CD4-positive, alpha-beta T cell treated with Interleukin-17A for 1 hour (primary cell): ENCODE results near the gene HIPK3.
"Not testable (repeated sequence)": the region's sequence is repeated elsewhere in the genome, so short reads cannot be mapped to it uniquely, and the experiment has no call there.

ENCODE experiments used
- DNase-seq: peaks from one replicate; pipeline ENCODE4 v3.0.0-alpha.2; 2020

Gene HIPK3

GRCh38 chr11:33257160-33257896 is at the start of gene HIPK3:
HIPK3 (plus strand) TSS chr11:33257381.
- peak; percentile 78 for DNase-seq

DNA sequence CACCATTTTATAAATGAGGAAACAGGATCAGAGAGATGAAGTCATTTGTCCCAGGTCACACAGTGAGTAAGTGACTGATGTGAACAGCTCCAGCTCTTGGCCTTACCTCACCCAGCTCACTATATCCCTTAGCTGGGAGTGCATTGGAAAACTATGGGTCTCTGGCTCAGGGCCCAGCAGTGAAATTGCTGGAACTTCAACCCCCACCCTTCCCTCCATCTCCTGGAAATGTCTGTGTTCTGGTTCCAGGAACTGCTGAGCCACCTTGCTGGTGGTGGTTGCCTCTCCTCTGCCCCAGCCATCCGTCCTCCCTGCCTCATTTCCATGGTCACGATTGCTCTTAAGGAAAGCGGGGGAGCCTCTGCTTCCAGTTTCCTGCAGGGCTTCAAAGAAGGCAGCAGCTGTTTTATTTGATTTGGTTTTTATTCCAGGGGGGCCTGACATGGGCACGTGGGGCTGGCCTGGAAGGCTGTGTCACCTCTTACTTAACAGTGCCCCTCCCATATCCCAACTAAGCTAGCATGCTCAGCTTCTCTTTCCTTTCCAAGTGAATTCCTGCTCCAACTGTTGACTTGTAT is 49.7 kb upstream of the HIPK3 start:
- no peak for DNase-seq

DNA sequence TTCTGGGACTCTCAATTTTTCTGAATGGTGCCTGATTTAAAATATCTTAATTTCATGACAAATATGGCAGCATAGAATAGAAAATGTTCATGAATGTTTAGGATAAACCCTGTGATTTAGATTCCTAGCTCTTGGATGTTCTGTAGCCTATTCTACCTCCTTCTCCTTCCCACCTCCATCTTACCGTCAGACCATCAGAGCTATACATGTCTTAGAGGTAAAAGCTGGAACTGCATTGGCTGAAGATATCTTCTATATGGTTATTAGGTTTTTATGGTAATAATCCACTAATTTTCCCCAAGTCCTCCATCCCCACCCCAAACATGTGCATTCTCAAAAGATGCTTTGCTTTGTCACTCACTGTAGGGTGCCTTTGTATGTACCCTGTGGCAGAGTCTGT is 49.0 kb upstream of the HIPK3 start:
- no peak for DNase-seq

- no peak for DNase-seq
Measured at GRCh38 chr11:33211153-33211552, 46.0 kb upstream of the HIPK3 start.

DNA sequence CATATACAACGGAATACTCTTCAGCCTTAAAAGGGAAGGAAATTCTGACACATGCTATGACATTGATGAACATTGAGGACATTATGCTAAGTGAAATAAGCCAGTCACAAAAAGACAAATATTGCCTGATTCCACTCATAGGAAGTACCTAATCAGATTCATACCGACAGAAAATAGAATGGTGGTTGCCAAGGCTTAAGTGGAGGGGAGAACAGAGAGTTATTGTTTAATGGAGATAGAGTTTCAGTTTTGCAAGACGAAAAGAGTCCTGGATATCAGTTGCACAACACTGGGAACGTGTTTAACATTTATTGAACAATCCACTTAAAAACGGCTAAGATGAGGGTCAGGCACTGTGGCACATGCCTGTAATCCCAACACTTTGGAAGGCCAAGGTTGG is 45.6 kb upstream of the HIPK3 start:
- DNase-seq: no peak

GRCh38 chr11:33214187-33214586 is 43.0 kb upstream of the HIPK3 start:
- DNase-seq: no peak

GRCh38 chr11:33214767-33215166 is 42.4 kb upstream of the HIPK3 start:
- no peak for DNase-seq

DNA sequence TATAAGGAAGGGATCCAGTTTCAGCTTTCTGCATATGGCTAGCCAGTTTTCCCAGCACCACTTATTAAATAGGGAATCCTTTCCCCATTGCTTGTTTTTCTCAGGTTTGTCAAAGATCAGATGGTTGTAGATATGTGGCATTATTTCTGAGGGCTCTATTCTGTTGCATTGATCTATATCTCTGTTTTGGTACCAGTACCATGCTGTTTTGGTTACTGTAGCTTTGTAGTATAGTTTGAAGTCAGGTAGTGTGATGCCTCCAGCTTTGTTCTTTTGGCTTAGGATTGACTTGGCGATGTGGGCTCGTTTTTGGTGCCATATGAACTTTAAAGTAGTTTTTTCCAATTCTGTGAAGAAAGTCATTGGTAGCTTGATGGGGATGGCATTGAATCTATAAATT is 40.5 kb upstream of the HIPK3 start:
- not testable (repeated sequence) for DNase-seq

DNA sequence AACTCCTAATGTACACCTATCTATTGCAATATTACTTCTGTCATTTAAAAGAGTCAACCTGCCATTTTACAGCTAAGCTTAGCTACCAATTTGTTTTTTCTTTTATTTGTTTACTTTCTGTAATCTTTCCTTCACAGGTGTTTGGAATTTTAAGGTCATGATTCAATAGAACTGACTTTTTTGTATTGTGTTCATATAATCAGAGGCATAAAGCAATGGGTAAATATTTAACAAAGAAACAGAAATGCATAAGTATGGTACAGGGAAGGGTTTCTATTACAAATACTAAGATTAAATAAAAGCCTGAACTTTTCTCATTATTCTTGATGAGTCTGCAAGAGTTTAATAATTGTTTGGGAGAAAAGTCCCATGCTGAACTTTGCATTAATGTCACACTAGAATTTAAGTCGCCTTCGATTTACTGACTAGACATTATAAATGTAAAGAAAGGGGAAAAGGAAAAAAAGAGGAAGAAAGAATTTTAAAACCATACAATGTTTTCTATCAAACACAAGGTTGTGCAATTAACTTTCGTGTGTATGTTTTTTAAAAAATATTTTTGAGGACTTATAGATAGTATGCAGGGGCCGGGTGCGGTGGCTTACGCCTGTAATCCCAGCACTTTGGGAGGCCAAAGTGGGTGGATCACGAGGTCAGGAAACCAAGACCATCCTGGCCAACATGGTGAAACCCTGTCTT is 35.0 kb upstream of the HIPK3 start:
- no peak for DNase-seq

DNA sequence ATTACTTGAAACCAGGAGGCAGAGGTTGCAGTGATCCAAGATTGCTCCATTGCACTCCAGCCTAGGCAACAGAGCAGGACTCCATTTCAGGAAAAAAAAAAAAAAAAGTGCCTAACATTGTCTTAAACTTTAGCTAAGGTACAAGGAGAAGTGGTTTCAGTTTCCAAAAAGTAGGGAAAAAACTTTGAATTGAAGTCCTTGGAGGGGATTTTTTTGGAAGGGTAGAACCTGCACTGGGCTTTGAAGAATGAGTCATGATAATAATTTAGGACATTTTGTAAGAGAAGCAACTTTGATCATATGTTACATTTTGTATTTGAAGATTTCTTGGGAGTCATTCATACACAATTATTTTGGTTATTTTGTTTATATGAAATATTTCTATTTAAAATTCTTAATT is 31.8 kb upstream of the HIPK3 start:
- DNase-seq: no peak

DNA sequence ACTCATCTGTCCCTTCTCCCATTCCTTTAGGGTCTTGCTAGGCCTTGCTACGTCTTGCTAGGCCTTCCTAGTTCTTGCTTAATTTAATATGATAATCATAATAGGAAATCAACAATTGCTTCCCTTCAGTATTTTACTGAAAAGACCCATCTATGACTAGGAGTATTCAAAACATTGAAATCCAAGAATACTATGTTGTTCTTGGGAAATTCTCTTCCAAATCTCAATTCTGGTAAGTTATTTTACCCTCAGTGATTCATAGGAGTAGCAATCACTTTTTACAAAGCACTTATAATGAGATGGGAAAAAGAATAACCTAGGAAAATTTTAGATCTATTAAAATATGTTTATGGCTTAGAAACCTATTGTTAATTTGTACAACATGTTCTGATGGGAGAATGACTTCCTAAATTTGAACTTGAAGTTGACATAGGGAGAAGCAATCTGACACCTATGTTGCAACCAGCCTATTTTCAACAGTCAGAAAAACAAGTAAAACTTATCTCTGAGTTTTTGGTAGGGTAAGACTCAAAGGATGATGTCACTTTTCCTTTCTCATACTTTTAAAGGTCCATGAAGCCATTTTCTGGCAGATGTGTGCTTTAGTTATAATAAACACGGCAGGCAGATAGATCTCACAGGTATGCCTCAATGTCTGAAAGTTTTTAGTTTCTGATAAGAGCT is 29.5 kb upstream of the HIPK3 start:
- no peak for DNase-seq

- no peak for DNase-seq
Measured at GRCh38 chr11:33234397-33235190, 22.6 kb upstream of the HIPK3 start.

DNA sequence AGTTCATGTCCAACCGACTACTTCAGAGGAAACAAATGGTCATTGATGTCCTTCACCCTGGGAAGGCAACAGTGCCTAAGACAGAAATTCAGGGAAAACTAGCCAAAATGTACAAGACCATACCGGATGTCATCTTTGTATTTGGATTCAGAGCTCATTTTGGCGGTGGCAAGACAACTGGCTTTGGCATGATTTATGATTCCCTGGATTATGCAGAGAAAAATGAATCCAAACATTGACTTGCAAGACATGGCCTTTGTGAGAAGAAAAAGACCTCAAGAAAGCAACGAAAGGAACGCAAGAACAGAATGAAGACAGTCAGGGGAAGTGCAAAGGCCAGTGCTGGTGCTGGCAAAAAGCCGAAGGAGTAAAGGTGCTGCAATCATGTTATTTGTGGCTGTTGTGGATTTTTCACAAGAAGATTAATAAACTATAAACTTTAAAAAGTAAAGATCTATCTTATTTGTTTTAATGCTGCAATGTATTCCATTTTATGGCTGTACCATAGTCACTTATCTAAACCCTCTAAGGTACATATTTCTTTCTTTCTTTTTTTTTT is 20.1 kb upstream of the HIPK3 start:
- no peak for DNase-seq

DNA sequence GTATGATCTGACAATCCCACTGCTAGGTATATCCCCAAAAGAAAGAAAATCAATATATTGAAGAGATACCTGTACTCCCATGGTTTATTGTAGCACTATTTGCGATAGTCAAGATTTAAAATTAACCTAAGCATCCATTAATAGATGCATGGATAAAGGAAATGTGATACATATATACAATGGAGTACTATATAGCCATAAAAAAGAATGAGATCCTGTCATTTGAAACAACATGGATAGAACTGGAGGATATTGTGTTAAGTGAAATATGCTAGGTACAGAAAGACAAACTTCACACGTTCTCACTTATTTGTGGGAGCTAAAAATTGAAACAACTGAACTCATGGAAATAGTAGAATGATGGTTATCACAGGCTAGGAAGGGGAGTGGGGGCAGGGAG is 14.6 kb upstream of the HIPK3 start:
- no peak for DNase-seq

DNA sequence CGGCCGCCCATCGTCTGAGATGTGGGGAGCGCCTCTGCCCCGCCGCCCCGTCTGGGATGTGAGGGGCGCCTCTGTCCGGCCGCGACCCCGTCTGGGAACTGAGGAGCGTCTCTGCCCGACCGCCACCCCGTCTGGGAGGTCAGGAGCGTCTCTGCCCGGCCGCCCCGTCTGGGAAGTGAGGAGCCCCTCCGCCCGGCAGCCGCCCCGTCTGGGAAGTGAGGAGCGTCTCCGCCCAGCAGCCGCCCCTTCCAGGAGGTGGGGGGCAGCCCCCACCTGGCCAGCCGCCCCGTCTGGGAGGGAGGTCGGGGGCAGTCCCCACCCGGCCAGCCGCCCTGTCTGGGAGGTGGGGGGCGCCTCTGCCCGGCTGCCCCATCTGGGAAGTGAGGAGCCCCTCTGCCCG is 13.5 kb upstream of the HIPK3 start:
- DNase-seq: not testable (repeated sequence)

DNA sequence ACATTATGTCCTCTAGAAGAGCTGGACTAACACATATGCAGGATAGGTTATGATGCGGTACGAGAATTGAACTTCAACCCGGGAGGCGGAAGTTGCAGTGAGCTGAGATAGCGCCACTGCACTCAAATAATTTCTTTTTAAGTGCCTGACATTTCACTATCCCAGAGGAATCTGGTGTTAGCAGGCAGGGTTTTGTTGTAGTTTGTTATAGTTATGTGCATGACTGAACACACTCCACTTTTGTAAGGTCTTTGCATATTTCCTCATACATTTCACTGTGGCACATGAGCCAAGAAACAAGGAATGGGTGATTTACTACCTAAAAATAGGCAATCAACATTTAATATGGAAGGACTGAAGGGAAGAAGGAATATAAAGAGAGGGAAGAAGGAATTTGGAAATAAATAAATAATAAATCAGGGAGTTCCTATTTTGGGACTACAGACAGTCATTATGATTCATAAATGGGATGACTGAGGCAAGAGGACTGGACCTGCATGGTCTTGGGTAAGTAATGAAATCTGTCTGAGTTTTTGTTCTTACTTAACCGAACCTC is 8.7 kb upstream of the HIPK3 start:
- no peak for DNase-seq

- no peak for DNase-seq
Measured at GRCh38 chr11:33256031-33256812, 959 bp upstream of the HIPK3 start.

- no peak for DNase-seq
Measured at GRCh38 chr11:33256813-33257159, 395 bp upstream of the HIPK3 start.

DNA sequence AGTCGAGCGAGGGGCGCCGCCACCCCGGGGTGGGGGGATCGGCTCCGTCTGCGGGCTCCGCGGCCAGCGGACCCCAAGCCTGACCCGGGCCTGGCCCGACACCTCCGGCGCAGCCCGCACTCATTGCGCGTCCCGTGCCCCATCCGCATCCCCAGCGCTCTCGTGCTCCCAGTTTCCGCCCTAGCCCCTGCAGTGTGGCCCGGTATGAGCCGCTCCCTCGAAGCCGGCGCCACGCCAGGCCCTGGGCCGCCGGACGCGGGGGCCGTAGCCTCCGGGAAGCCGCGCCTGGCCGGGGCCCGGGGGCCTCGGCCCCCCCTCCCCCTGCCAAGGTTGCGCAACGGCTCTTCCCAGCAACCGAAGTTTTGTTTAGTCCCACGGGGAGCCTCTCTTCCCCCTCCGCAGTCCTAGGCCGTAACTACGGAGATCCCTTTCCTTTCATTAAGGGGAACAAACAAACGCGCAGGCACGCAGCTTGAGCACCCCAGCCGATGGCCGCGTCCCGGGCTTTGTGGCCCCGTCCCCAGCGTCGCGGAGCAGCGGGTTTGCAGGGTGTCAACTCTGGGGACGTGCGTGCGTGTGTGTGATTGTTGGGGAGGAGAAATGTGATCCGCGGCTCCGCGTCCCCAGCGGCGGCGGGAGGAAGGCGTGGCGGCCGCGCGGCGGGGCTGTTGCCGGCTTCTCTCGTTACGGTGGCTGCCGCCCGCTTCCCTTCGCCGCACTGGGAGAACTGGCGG is 883 bp downstream of the HIPK3 start:
- peak; percentile 74 for DNase-seq

DNA sequence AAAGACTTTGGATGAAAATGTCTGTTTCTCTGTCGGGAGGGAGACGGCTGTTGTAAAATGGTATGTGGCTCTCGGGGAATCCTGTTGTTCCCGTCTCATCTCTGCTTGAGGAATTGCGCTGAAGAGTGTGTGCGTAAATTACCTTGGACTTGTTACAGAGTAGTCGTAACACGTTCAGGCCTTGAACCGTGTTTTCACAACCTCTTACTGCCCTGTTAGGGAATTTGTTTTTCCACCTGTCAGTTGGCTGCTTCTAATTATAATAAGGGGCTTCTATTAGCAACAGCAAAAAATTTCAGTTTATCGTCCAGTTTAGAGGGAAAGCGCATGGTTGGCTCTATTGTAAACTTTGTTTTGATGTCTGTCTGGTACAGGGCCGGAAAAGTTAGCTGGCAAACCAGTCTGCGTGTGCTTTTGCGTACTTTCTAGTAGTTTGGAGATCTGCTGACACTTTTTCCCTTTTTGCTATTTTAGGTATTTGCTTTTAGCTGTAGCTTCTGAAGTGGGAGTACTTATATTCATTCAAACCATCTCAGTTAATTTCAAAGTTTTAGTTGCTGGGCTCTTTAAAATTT is 1.5 kb downstream of the HIPK3 start:
- no peak for DNase-seq
